Breast epithelium (tissue), 4 donors: ENCODE results near the gene NDUFB2. TPM values are rescaled to one million over a fixed set of nuclear protein-coding genes. Genes with fewer than 3 reads are reported as not detected.

Experiments used
- DNase-seq, 2 donors: peaks; one replicate each; pipeline ENCODE4 v3.0.0-alpha.2; 2019; ENCODE audit warnings: low spot score in 2 of 2
- H3K27ac ChIP-seq, 2 donors: fragments of 200-600 bp; sonication (generic) in 1 of 2; one replicate each; pipeline ENCODE4 v1.5.1; 2016 to 2019; ENCODE audit warnings: mild to moderate bottlenecking in 1 of 2
- H3K27me3 ChIP-seq, 2 donors: fragments of 200-600 bp; sonication (generic) in 1 of 2; one replicate each; pipeline versions ENCODE4 v1.5.1 to v1.6.0; 2017 to 2019; ENCODE audit warnings: control low read depth in 1 of 2, mild to moderate bottlenecking in 1 of 2
- H3K36me3 ChIP-seq: fragments of 200-600 bp; one replicate; pipeline ENCODE4 v1.5.1; 2019
- H3K4me1 ChIP-seq, 2 donors: fragments of 200-600 bp; sonication (generic); one replicate each; pipeline ENCODE4 v1.5.1; 2016 to 2019; ENCODE audit warnings: control low read depth in 1 of 2
- H3K4me3 ChIP-seq, 3 donors: fragments of 200-600 bp; sonication (generic); 1 replicate in 2 of 3; 2 replicates in 1 of 3; pipeline ENCODE4 v1.5.1; 2016 to 2019; ENCODE audit warnings: mild to moderate bottlenecking in 3 of 3, moderate library complexity in 2 of 3
- H3K9me3 ChIP-seq, 2 donors: fragments of 200-600 bp; sonication (generic) in 1 of 2; one replicate each; pipeline ENCODE4 v1.5.1; 2016 to 2019; ENCODE audit warnings: control low read depth in 1 of 2
- POLR2A ChIP-seq: fragments of 450-650 bp; IDR thresholded peaks from one replicate; pipeline ENCODE4 v1.6.1; 2016; ENCODE audit warnings: antibody characterized with exemption, mild to moderate bottlenecking, moderate library complexity
- POLR2AphosphoS5 ChIP-seq, 3 donors: sonication (generic); formaldehyde crosslinking; IDR thresholded peaks; one replicate each; pipeline ENCODE4 v1.6.1; 2017; ENCODE audit warnings: antibody characterized with exemption in 3 of 3
- intact Hi-C: fragments of 100-400 bp; cut with DNase I; formaldehyde crosslinking; loops from one replicate; pipeline ENCODE4 v1.15.1; 2023; ENCODE audit warnings: low total_unique reads
- total RNA-seq, 3 donors: library from RNA; depleted of rRNA; stranded (reverse); fragments of >200 nt; gene quantifications; one replicate each; pipeline ENCODE4 v1.1.0, GENCODE V29; 2016
- TF ChIP-seq, protein P1 (sequence below), 3 donors: fragments of 450-650 bp; IDR thresholded peaks; one replicate each; pipeline ENCODE4 v1.5.1; 2016 to 2017; ENCODE audit warnings: antibody characterized with exemption in 3 of 3, mild to moderate bottlenecking in 3 of 3, moderate library complexity in 3 of 3

NDUFB2 gene
- 100 to 1,000 TPM in 2 of 3 donors, 10 to 100 TPM in 1; 85.0 to 151 (median 149) TPM for total RNA-seq

- no peaks in the 10 kb centered on the region for H3K9me3 ChIP-seq
- H3K27ac ChIP-seq, result peak within 1 kb of the TSS; percentile 95 to 96
- intact Hi-C loops, result no loop called here
- H3K4me1 ChIP-seq, result peaks cover 0 to 8% of the 10 kb centered on the region in 2 donors
- DNase-seq, result peak in 1 of 2 donors; percentile 69
- H3K36me3 ChIP-seq, result no peaks in the 10 kb centered on the region
- TF ChIP-seq POLR2A (peak; percentile 87), POLR2AphosphoS5 (IDR thresholded peaks at IDR 0.05) (peak; percentile 90 to 93 (median 92))
- TF ChIP-seq, protein P1, sequence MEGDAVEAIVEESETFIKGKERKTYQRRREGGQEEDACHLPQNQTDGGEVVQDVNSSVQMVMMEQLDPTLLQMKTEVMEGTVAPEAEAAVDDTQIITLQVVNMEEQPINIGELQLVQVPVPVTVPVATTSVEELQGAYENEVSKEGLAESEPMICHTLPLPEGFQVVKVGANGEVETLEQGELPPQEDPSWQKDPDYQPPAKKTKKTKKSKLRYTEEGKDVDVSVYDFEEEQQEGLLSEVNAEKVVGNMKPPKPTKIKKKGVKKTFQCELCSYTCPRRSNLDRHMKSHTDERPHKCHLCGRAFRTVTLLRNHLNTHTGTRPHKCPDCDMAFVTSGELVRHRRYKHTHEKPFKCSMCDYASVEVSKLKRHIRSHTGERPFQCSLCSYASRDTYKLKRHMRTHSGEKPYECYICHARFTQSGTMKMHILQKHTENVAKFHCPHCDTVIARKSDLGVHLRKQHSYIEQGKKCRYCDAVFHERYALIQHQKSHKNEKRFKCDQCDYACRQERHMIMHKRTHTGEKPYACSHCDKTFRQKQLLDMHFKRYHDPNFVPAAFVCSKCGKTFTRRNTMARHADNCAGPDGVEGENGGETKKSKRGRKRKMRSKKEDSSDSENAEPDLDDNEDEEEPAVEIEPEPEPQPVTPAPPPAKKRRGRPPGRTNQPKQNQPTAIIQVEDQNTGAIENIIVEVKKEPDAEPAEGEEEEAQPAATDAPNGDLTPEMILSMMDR (IDR thresholded peaks at IDR 0.05), result no peak
- H3K4me3 ChIP-seq, result peak within 1 kb of the TSS; percentile 71 to 87 (median 76)
- H3K27me3 ChIP-seq, result no peaks in the 10 kb centered on the region
Measured at GRCh38 chr7:140696680-140697446, at the start of gene NDUFB2. Gene NDUFB2, plus strand, starts transcription at chr7:140696708. Its CDS starts 37 bp downstream, at chr7:140696745.

GRCh38 chr7:140646931-140647647 lies 49.4 kb upstream of the NDUFB2 start:
- intact Hi-C loops, result no loop called here
- TF ChIP-seq, protein P1 (IDR thresholded peaks at IDR 0.05), result peak in 1 of 3 donors; percentile 10
- TF ChIP-seq POLR2AphosphoS5 (IDR thresholded peaks at IDR 0.05), result no peak
- Histone ChIP-seq H3K36me3 (no peaks in the 10 kb centered on the region), H3K9me3 (no peaks in the 10 kb centered on the region), H3K27ac (peak overlapping the region in 1 of 2 donors; percentile 25), H3K4me1 (no peaks in the 10 kb centered on the region), H3K27me3 (no peaks in the 10 kb centered on the region), H3K4me3 (no peak overlapping the region)
- no peak for DNase-seq

GRCh38 chr7:140649556-140650205 lies 46.8 kb upstream of the NDUFB2 start:
- no peaks in the 10 kb centered on the region for H3K36me3 ChIP-seq
- peaks cover 0 to 8% of the 10 kb centered on the region in 2 donors for H3K4me1 ChIP-seq
- H3K27me3 ChIP-seq, result no peaks in the 10 kb centered on the region
- H3K9me3 ChIP-seq, result no peaks in the 10 kb centered on the region
- TF ChIP-seq, protein P1 (IDR thresholded peaks at IDR 0.05), result no peak
- TF ChIP-seq POLR2A, result no peak
- TF ChIP-seq POLR2AphosphoS5 (IDR thresholded peaks at IDR 0.05), result no peak
- intact Hi-C loops, result no loop called here
- no peak overlapping the region for H3K4me3 ChIP-seq
- no peak overlapping the region for H3K27ac ChIP-seq
- peak in 1 of 2 donors; percentile 3 for DNase-seq

GRCh38 chr7:140650367-140650766 lies 46.1 kb upstream of the NDUFB2 start:
- Histone ChIP-seq H3K27ac (no peak overlapping the region), H3K4me1 (peaks cover 0 to 8% of the 10 kb centered on the region in 2 donors), H3K9me3 (no peaks in the 10 kb centered on the region), H3K4me3 (no peak overlapping the region), H3K27me3 (no peaks in the 10 kb centered on the region), H3K36me3 (no peaks in the 10 kb centered on the region)
- TF ChIP-seq POLR2A (no peak), POLR2AphosphoS5 (IDR thresholded peaks at IDR 0.05) (no peak)
- TF ChIP-seq, protein P1 (IDR thresholded peaks at IDR 0.05), result no peak
- intact Hi-C loops, result no loop called here
- no peak for DNase-seq
